IMR-90 (cell line): ENCODE measurements around the gene PCSK2.

Source experiments
- CHD1 ChIP-seq: IDR thresholded peaks from 2 replicates; pipeline ENCODE4 v1.6.1; 2012; ENCODE audit warnings: low read depth, low read length, improper control_type of control experiment
- CTCF ChIP-seq: conservative IDR thresholded peaks from 2 replicates; pipeline ENCODE4 v1.5.1; 2012; ENCODE audit warnings: mild to moderate bottlenecking, low read depth, low read length, improper control_type of control experiment
- POLR2A ChIP-seq: IDR thresholded peaks from 2 replicates; pipeline ENCODE4 v1.6.1; 2012; ENCODE audit warnings: mild to moderate bottlenecking, low read depth, low read length
- RCOR1 ChIP-seq: IDR thresholded peaks from 2 replicates; pipeline ENCODE4 v1.6.1; 2012; ENCODE audit warnings: mild to moderate bottlenecking, low read length, improper control_type of control experiment; ENCODE audit not compliant: insufficient replicate concordance
- RFX5 ChIP-seq: IDR thresholded peaks from 2 replicates; pipeline ENCODE4 v1.8.0; 2012; ENCODE audit warnings: low read depth, mild to moderate bottlenecking, low read length, moderate library complexity

DNA sequence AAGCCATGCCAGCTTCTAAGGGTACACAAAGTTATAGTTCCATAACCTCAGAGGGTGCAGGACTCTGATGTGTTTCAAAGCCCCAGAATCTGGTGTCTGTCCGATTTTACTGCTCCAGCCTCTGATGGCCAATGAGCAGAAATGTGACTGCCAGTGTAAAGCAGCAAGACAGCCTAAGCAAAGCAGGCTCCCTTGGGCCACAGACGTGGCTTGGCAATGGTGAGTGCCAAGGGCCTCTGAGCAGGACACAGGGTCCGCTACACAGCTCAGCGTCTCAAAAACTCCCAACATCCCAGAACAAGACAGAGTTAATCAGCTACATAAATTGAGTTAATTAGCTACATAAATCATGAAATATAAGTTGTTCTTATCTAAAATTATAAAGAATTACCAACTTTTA is 69.2 kb downstream of the PCSK2 start:
- TF ChIP-seq CHD1 (no peak), CTCF (no peak), RFX5 (no peak), POLR2A (no peak), RCOR1 (no peak)
